IMR-90 (cell line): ENCODE measurements around the gene ZNF750. TPM values are rescaled to one million over a fixed set of nuclear protein-coding genes. Genes with fewer than 3 reads are reported as not detected.
A peak's percentile ranks its signal among the peaks of the same experiment; 100 is the strongest.

Experiments used
- ATAC-seq: fragments of 200-7000 bp; cut with Tn5 transposase; 2 replicates; pipeline ENCODE4 v1.9.1; 2020; ENCODE audit warnings: low read depth, mild to moderate bottlenecking, moderate library complexity
- BruUV-seq: library from RNA; stranded (reverse); fragments of 400-500 nt; replicated peaks from 2 replicates; lab custom pipeline; 2021; lab: Mats Ljungman, UMichigan
- CTCF ChIA-PET: fragments of 300-600 bp; formaldehyde crosslinking; extraction: SDS; loops from one replicate; lab custom pipeline; 2021; ENCODE audit warnings: antibody characterized with exemption; lab: Yijun Ruan, JAX
- POLR2A ChIA-PET: fragments of 300-600 bp; sonication (Branson Sonifier 250); formaldehyde crosslinking; loops from one replicate; lab custom pipeline; 2022; ENCODE audit warnings: antibody characterized with exemption; ENCODE audit not compliant: unreplicated experiment; lab: Charles Lee
- DNase-seq: peaks from one replicate; pipeline ENCODE4 v3.0.0; 2013
- H2AFZ ChIP-seq: replicated peaks from 2 replicates; pipeline ENCODE3; 2013; ENCODE audit warnings: low read length, mild to moderate bottlenecking; ENCODE audit not compliant: poor library complexity
- H2AK5ac ChIP-seq: 2 replicates; pipeline ENCODE4 v1.6.1; 2013; ENCODE audit warnings: low read depth, low read length, inconsistent platforms
- H2AK9ac ChIP-seq: replicated peaks from 2 replicates; pipeline ENCODE3; 2013; ENCODE audit warnings: mild to moderate bottlenecking, low read depth, low read length, moderate library complexity; ENCODE audit not compliant: poor library complexity
- H2BK120ac ChIP-seq: 2 replicates; pipeline ENCODE4 v1.6.1; 2013; ENCODE audit warnings: low read depth, low read length, inconsistent platforms
- H2BK15ac ChIP-seq: 3 replicates; pipeline ENCODE4 v1.6.1; 2013; ENCODE audit warnings: low read depth, low read length, inconsistent platforms
- H2BK20ac ChIP-seq: 2 replicates; pipeline ENCODE4 v1.6.1; 2013; ENCODE audit warnings: low read depth, mild to moderate bottlenecking, inconsistent platforms, low read length, moderate library complexity
- H2BK5ac ChIP-seq: 2 replicates; pipeline ENCODE4 v1.6.1; 2013; ENCODE audit warnings: mild to moderate bottlenecking, low read depth, low read length, inconsistent platforms; ENCODE audit not compliant: poor library complexity, severe bottlenecking
- H3K14ac ChIP-seq: replicated peaks from 2 replicates; pipeline ENCODE4 v1.6.1; 2013; ENCODE audit warnings: low read depth, low read length, inconsistent platforms
- H3K18ac ChIP-seq: 2 replicates; pipeline ENCODE4 v1.6.1; 2013; ENCODE audit warnings: low read depth, low read length, control low read depth
- H3K23ac ChIP-seq: 2 replicates; pipeline ENCODE4 v1.6.1; 2013; ENCODE audit warnings: low read depth, low read length, inconsistent platforms
- H3K27ac ChIP-seq: 2 replicates; pipeline ENCODE4 v1.5.1; 2013; ENCODE audit warnings: mild to moderate bottlenecking, control low read depth, low read length; ENCODE audit not compliant: insufficient read depth
- H3K27me3 ChIP-seq: 2 replicates; pipeline ENCODE4 v1.6.1; 2013; ENCODE audit warnings: low read length; ENCODE audit not compliant: control insufficient read depth, insufficient read depth
- H3K36me3 ChIP-seq: 2 replicates; pipeline ENCODE4 v1.6.1; 2013; ENCODE audit warnings: low read length, mixed read lengths; ENCODE audit not compliant: control insufficient read depth, insufficient read depth
- H3K4ac ChIP-seq: 2 replicates; pipeline ENCODE4 v1.6.1; 2013; ENCODE audit warnings: low read depth, low read length, inconsistent platforms
- H3K4me1 ChIP-seq: 2 replicates; pipeline ENCODE4 v1.6.1; 2013; ENCODE audit warnings: low read length, mixed read lengths; ENCODE audit not compliant: control insufficient read depth, insufficient read depth
- H3K4me2 ChIP-seq: 2 replicates; pipeline ENCODE4 v1.6.1; 2013; ENCODE audit warnings: low read depth, mild to moderate bottlenecking, control low read depth, low read length, moderate library complexity
- H3K4me3 ChIP-seq: 2 replicates; pipeline ENCODE4 v1.5.1; 2013; ENCODE audit warnings: low read depth, mild to moderate bottlenecking, control low read depth, low read length, moderate library complexity; ENCODE audit not compliant: insufficient read depth
- H3K56ac ChIP-seq: 2 replicates; pipeline ENCODE4 v1.6.1; 2013; ENCODE audit warnings: low read length, inconsistent platforms; ENCODE audit not compliant: insufficient read depth; ENCODE audit errors: extremely low read depth
- H3K79me1 ChIP-seq, 2 experiments: 2 replicates each; pipeline ENCODE4 v1.6.1; 2013; ENCODE audit warnings: low read length in 2 of 2, inconsistent platforms in 1 of 2, low read depth in 1 of 2
- H3K9ac ChIP-seq: 2 replicates; pipeline ENCODE4 v1.6.1; 2013; ENCODE audit warnings: low read depth, low read length, control low read depth
- H3K9me1 ChIP-seq: 2 replicates; pipeline ENCODE4 v1.6.1; 2013; ENCODE audit warnings: low read length, inconsistent platforms; ENCODE audit not compliant: insufficient read depth
- H3K9me3 ChIP-seq: 2 replicates; pipeline ENCODE4 v1.6.1; 2013; ENCODE audit warnings: low read length; ENCODE audit not compliant: control insufficient read depth, insufficient read depth
- H4K20me1 ChIP-seq: 2 replicates; pipeline ENCODE4 v1.6.1; 2013; ENCODE audit warnings: low read length, inconsistent platforms; ENCODE audit not compliant: insufficient read depth
- H4K5ac ChIP-seq: 2 replicates; pipeline ENCODE4 v1.6.1; 2013; ENCODE audit warnings: mild to moderate bottlenecking, low read depth, low read length, control low read depth
- H4K8ac ChIP-seq, 2 experiments: 2 replicates each; pipeline ENCODE4 v1.6.1; 2013; ENCODE audit warnings: low read depth in 2 of 2, low read length in 2 of 2, control low read depth in 1 of 2, inconsistent platforms in 1 of 2
- H4K91ac ChIP-seq: 2 replicates; pipeline ENCODE4 v1.6.1; 2013; ENCODE audit warnings: low read depth, low read length, inconsistent platforms; ENCODE audit not compliant: insufficient read depth
- CEBPB ChIP-seq: IDR thresholded peaks from 2 replicates; pipeline ENCODE4 v1.6.1; 2012; ENCODE audit warnings: low read depth, low read length, improper control_type of control experiment
- MAZ ChIP-seq: IDR thresholded peaks from 2 replicates; pipeline ENCODE4 v1.6.1; 2012; ENCODE audit warnings: low read depth, mild to moderate bottlenecking, low read length, improper control_type of control experiment, moderate library complexity, borderline replicate concordance
- NFE2L2 ChIP-seq: fragments of 150-350 bp; IDR thresholded peaks from 2 replicates; pipeline ENCODE4 v1.6.1; 2016; ENCODE audit warnings: low read depth, mild to moderate bottlenecking, low read length
- POLR2A ChIP-seq: IDR thresholded peaks from 2 replicates; pipeline ENCODE4 v1.6.1; 2012; ENCODE audit warnings: mild to moderate bottlenecking, low read depth, low read length
- RAD21 ChIP-seq: IDR thresholded peaks from 2 replicates; pipeline ENCODE4 v1.6.1; 2012; ENCODE audit warnings: low read length, improper control_type of control experiment
- SMC3 ChIP-seq: fragments of 150-350 bp; IDR thresholded peaks from 2 replicates; pipeline ENCODE4 v1.6.1; 2016; ENCODE audit warnings: low read depth, mild to moderate bottlenecking, antibody characterized with exemption, low read length, moderate library complexity
- WGBS, 2 experiments: methylation state at CpG; one replicate each; pipeline versions ENCODE4 v1.1.5 to v1.1.7; 2013; ENCODE audit warnings: missing lambda C conversion rate in 2 of 2; ENCODE audit not compliant: insufficient read length in 1 of 2; ENCODE audit errors: extremely low coverage in 2 of 2; 5-methylcytosine and 5-hydroxymethylcytosine counted together
- dilution Hi-C: fragments of 300-500 bp; cut with HindIII; formaldehyde crosslinking; loops from one replicate; pipeline ENCODE4 v1.14.3; 2018; ENCODE audit warnings: low sequenced_read_pairs; ENCODE audit not compliant: unreplicated experiment
- in situ Hi-C: fragments of 300-500 bp; cut with MboI; formaldehyde crosslinking; loops from 3 replicates; pipeline ENCODE4 v1.14.3; 2019; ENCODE audit warnings: low sequenced_read_pairs, inconsistent platforms, mixed read lengths
- intact Hi-C: fragments of 100-400 bp; cut with micrococcal nuclease; formaldehyde crosslinking; loops from 2 replicates; pipeline ENCODE4 v1.10.0; 2022
- polyA plus RNA-seq, 3 experiments: library from polyadenylated mRNA; depleted of rRNA; stranded (reverse); fragments of >200 nt; gene quantifications; 2 replicates each; pipeline ENCODE4 v1.2.3, GENCODE V29; 2012; ENCODE audit warnings: low replicate concordance in 1 of 3
- total RNA-seq: library from RNA; depleted of rRNA; stranded (reverse); fragments of >200 nt; gene quantifications from 2 replicates; pipeline ENCODE4 v1.2.3, GENCODE V29; 2012

The ZNF750 gene
- total and polyA plus RNA-seq, 2 of the 4 experiments (the other 2 are of a cell fraction): not detected

- no peak overlapping the region for H4K8ac ChIP-seq
- ChIA-PET POLR2A (no interaction called here), CTCF (no interaction called here)
- no peak overlapping the region for H3K9ac ChIP-seq
- H3K79me1 ChIP-seq: peaks cover 0 to 13% of the 10 kb centered on the region in 2 experiments; a peak in 2 of 4 replicates
- no peak overlapping the region for H4K5ac ChIP-seq
- H2BK5ac ChIP-seq: no peak overlapping the region
- no peak for TF ChIP-seq RAD21
- no peak for TF ChIP-seq NFE2L2
- TF ChIP-seq CEBPB: peak; percentile 47; the same call in 1 of the 2 replicates
- no peak for TF ChIP-seq SMC3
- TF ChIP-seq POLR2A: no peak
- TF ChIP-seq MAZ: no peak
- H3K27ac ChIP-seq: no peak overlapping the region
- no peak overlapping the region for H2BK120ac ChIP-seq
- dilution Hi-C loops (no loop called here), intact Hi-C loops (no loop called here), in situ Hi-C loops (no loop called here)
- WGBS, 2 experiments: no CpG with 5 or more reads among the region's 7 CpGs
- H2AK5ac ChIP-seq: no peak overlapping the region
- no peak overlapping the region for H2BK20ac ChIP-seq
- no peaks in the 10 kb centered on the region for H3K4me1 ChIP-seq
- peaks cover 14% of the 10 kb centered on the region for H3K9me3 ChIP-seq
- H4K91ac ChIP-seq: no peak overlapping the region
- no peak overlapping the region for H3K14ac ChIP-seq
- H3K4ac ChIP-seq: no peak overlapping the region
- no peak for DNase-seq
- H3K9me1 ChIP-seq: peaks cover 6% of the 10 kb centered on the region; the same call in 1 of the 2 replicates
- no peak overlapping the region for H3K18ac ChIP-seq
- H2BK15ac ChIP-seq: no peak overlapping the region
- H3K4me2 ChIP-seq: no peak overlapping the region
- no peaks in the 10 kb centered on the region for H3K27me3 ChIP-seq
- no peak overlapping the region for H3K56ac ChIP-seq
- no peak overlapping the region for H3K23ac ChIP-seq
- peaks cover 24% of the 10 kb centered on the region for H3K36me3 ChIP-seq
- no peak for ATAC-seq
- no peak overlapping the region for H2AK9ac ChIP-seq
- BruUV-seq: no TSS peak
- H2AFZ ChIP-seq: no peak overlapping the region
- H4K20me1 ChIP-seq: no peaks in the 10 kb centered on the region; the same call in none of the 2 replicates
- no peak overlapping the region for H3K4me3 ChIP-seq
Measured at GRCh38 chr17:82816358-82816757, 23.5 kb downstream of the ZNF750 start.
